Effector CD8-positive, alpha-beta T cell (primary cell): ENCODE data around the gene TTLL8.

Source experiments
- DNase-seq: peaks from one replicate; lab custom pipeline; 2025; lab: John Stamatoyannopoulos, UW

Gene TTLL8

DNA sequence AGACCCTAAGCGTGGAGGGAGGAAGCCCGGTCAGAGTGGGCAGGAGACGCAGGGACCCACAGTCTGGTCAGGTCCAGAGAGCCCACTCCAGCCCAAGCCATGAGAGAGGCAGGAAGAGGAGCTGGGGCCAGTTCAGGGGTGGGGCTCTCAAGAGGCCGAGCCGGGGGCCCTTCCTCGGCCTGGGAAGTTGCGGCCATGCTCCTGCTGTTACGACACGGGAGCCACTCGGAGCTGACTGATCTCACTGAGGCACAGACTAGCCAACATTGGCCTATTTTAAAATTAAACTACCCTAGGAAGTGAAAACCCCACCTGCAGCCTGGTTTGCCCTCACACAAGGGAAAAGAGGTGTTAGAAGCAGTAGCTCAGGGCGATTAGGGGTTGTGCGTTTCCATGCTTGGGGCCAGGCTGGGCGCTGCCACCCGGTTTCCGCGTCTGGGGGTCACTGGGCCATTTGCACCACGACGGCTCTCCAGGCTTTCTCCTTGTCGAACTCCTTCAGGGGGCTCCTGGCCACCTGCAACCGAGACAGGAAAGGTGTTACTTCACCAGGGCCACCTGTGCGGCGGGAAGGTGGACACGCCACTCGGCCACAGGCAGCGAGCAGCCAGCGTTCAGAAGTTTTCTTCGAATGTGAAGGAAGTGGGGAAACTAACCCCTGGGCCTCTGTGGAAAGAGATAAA lies 3.2 kb upstream of the TTLL8 start:
- DNase-seq, result no peak

DNA sequence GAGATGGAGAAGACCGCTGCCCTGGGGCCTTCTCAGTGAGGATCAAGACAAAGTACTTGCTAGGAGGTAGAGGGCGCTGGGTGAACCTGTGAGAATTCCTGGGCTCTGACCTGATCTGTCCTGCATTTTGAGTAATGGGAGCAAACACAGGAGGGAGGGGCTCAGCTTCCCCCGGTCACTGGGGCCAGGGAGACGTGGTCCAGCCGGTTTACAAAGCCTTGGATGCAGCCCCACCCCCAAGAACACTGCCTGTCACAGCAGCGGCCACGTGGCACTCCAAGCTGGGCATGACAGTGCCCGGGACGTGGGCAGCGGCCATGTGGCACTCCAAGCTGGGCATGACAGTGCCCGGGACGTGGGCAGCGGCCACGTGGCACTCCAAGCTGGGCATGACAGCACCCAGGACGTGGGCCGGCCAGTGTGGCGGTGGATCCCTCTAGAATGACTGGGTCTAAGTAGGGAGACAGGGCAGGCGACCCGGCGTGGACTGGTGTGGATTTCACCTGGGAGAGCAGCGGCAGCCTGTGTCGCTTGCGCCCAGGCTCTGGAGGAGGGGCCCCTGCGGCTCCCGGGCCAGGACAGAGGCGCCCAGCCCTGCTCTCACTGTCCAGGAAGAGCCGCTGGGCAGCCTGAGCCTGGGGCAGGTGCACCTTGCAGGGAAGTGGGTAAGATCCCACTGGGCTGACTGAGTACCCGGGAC lies 2.5 kb upstream of the TTLL8 start:
- DNase-seq, result no peak

DNA sequence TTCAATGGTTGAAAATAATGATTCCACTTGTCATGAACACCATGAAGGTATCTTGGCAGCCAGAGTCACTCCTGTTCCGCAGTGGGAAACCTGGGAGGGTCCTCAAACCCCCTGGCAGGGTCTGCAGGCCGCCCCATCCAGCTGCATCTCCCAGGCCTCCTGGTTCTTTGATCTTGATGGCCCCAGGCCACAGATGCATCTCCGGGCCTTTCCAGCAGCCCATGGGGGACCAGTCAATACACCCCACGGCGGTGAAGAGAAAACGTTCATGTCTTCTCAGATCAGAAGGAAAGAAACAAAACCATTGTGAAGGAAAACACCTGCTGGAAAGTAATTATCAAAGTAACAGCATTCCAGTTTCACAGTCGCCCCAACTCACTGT lies 1.8 kb upstream of the TTLL8 start:
- no peak for DNase-seq

DNA sequence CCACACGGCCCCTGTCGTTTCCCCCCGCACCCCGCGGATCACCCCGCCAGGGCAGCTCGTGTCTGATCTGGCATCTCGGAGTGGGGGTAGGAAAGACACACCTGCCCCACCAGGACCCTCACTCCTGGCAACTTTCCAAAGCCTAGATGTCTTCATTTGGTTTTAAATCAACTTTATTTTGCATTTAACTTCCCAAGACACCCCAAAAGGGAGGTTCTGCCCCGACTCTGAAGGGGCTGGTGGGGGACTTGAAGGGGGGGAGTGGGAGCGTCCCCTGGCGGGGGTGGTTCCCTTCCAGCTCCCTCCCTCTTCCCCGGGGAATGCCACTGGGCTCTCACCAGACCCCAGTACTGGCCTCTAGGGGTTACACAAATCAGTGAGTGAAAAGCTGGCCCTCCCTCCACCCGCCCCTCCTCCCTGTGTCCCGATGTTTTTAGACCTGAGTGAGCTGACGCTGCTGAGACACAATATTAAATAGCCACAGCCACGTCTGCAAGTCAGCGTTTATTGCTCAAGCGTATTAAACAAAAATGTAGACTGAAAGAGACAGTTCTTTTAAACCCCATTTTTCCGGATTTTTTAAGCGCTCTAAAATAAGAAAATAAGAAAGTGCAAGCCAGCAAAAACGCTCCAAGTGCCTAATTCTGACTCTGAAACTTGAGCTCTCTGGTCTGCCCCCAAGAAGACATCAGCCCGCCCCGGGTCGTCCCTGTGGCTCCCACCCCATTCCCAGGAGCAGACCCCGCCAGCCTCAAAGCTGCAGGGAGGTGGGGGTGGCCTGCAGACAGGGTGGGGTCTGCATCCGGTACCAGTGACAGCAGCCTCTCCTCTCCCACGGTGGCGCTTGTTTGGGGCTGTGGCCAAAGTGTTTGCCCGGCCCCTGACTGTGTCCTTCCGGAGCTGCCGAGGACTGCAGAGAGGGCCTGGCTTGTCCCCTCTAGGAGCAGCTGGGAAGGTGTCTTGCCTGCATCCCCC lies 1.1 kb upstream of the TTLL8 start:
- no peak for DNase-seq

- DNase-seq, result no peak
Observed at GRCh38 chr22:50057278-50058060, 629 bp downstream of the TTLL8 start.

GRCh38 chr22:50056214-50056972 lies 1.7 kb downstream of the TTLL8 start:
- no peak for DNase-seq

DNA sequence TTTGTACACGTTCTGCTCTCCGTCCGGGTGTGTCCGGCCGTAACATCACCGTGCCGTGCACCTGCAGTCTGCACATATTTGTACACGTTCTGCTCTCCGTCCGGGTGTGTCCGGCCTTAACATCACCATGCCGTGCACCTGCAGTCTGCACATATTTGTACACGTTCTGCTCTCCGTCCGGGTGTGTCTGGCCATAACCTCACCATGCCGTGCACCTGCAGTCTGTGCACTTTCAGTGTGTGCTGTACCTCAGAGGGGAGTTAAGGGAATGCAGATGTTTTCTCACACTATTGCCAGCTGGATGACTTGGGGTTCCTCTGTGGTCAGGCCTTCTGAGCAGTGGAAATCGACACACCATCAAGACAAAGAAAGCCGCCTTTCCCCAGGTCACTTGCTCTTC lies 4.2 kb downstream of the TTLL8 start:
- DNase-seq, result no peak

GRCh38 chr22:50051930-50052329 lies 6.2 kb downstream of the TTLL8 start:
- no peak for DNase-seq

GRCh38 chr22:50049299-50050195 lies 8.6 kb downstream of the TTLL8 start:
- no peak for DNase-seq

DNA sequence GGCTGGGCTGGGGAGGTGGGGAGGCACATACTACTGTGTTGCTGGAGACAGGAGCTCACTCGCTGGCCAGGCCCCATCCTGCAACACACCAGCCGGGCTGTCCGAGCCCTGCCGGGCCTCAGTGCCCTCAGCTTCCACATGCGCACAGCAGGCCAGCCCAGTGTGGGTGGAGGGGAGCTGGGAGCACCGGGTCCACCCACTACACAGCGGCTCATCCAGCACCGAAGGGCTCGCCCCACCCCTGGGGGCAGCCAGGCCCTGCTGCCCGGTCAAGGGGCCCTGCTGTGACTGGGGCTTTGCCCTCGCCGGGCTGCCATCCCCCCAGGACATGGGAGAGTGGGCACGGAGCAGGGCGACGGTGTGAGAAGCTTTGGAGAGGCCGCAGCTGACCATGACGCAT lies 9.3 kb downstream of the TTLL8 start:
- DNase-seq, result no peak

DNA sequence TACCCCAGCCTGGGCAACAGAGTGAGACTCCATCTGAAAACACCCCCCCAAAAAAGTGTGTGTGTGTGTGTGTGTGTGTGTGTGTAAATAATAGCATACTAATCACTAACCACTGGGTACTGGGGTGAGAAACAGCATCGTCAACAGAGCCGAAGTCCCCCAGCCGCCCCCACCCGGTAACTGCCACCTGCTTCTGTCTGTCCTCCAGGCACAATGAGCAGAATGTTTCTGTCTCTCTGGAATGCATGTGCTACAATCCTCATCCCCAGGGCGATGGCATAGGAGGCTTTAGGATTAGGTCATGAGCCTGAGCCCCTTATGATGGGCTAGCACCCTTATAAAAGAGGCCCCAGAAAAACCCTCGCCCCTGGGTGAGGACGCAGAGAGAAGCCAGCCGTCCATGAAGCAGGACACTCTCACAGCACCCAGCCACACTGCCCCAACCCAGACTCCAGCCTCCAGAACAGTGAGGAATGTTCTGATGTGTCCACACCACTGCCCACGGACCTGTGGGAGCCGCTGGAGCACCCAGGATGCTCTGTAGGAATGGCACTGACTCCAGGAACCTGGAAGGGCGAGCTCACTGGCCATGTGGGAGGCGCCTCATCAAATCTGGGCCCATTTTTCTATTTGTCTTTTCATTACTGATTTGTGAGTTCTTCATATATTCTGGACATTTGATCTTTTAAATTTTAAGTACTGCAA lies 9.9 kb downstream of the TTLL8 start:
- no peak for DNase-seq

DNA sequence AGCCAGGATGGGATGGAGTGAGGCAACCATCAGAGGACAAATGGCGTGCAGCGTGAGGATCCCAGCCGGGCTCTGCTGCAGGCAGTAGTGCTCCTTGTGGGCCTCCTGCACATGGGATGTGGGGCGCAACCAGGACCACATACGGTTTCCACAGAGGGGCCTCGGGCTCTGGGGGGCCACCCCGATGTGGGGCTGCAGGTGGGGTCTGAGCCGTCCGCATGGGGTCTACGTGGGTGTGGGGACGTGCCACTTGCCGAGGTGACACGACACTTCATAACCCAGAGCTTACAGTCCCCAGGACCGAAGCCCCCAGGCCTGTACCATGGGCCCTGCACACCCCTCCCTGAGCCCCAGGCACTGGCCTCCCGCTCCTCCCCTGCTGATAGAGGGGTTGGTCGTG lies 10.8 kb downstream of the TTLL8 start:
- no peak for DNase-seq

GRCh38 chr22:50046481-50047245 lies 11.4 kb downstream of the TTLL8 start:
- no peak for DNase-seq

GRCh38 chr22:50046019-50046415 lies 12.1 kb downstream of the TTLL8 start:
- DNase-seq, result no peak

DNA sequence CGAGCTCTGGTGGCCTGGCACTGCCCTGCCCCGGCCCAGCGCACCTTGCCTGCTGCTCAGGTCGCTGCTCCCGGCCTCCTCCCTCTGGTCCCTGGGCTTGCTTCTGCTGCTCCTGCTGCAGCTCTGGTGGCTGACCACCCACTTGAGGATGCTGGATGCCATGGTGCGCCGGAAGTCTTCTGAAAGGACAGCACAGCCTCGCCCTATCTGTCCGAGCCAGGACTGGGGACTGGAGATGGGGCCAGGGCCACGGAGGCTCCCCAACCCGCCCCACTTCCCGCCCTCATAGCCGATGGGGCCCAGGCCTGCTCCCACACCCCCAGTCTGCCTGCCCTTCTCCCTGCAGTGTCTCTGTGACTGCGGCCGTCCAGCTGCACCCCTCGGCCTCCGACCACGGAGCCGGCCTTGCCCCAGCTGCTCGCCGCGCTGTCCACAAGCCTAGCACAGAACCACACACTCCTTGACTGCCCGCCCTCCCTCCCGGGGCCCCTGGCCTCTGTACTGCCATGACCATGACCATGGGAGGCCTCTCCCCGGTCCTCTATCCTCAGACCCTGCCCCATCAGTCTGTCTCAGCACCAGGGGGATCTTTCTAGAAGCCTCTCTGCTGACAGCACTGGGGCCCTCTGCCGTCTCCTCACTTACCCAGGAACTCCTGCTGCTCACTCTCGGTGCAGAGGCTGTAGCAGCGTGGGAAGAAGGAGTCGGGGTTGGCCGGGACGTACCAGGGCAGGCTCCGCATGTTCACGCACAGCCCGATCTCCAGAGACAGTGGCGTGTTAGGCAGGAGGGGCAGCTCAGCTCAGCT lies 12.7 kb downstream of the TTLL8 start:
- DNase-seq, result no peak

GRCh38 chr22:50044485-50045118 lies 13.5 kb downstream of the TTLL8 start:
- DNase-seq, result no peak

GRCh38 chr22:50041361-50042065 lies 16.6 kb downstream of the TTLL8 start:
- DNase-seq, result no peak
